Hepatocyte (in vitro differentiated cells): Measurements from ENCODE around the gene CHD2. TPM values are rescaled to one million over a fixed set of nuclear protein-coding genes. Genes with fewer than 3 reads are reported as not detected.

Experiments
- DNase-seq: peaks from one replicate; pipeline ENCODE4 v3.0.0-alpha.2; 2016; ENCODE audit warnings: low spot score
- H2AFZ ChIP-seq: fragments of 200-600 bp; sonication (generic); 2 replicates; pipeline ENCODE4 v1.6.0; 2016; ENCODE audit warnings: antibody characterized with exemption, mild to moderate bottlenecking
- H3K27ac ChIP-seq: fragments of 200-600 bp; sonication (generic); 2 replicates; pipeline ENCODE4 v1.5.1; 2016; ENCODE audit warnings: mild to moderate bottlenecking
- H3K27me3 ChIP-seq: fragments of 200-600 bp; sonication (generic); 2 replicates; pipeline ENCODE4 v1.6.1; 2016
- H3K36me3 ChIP-seq: fragments of 200-600 bp; sonication (generic); replicated peaks from 2 replicates; pipeline ENCODE4 v1.5.1; 2016; ENCODE audit warnings: low read depth; ENCODE audit not compliant: insufficient read depth
- H3K4me1 ChIP-seq: fragments of 200-600 bp; sonication (generic); 2 replicates; pipeline ENCODE4 v1.5.1; 2016; ENCODE audit warnings: mild to moderate bottlenecking, moderate library complexity; ENCODE audit not compliant: insufficient read depth
- H3K4me2 ChIP-seq: fragments of 200-600 bp; sonication (generic); 2 replicates; pipeline ENCODE4 v1.6.0; 2016
- H3K4me3 ChIP-seq: fragments of 200-600 bp; sonication (generic); 2 replicates; pipeline ENCODE4 v1.5.1; 2016; ENCODE audit warnings: mild to moderate bottlenecking
- H3K79me2 ChIP-seq: fragments of 200-600 bp; sonication (generic); 2 replicates; pipeline ENCODE4 v1.6.0; 2017; ENCODE audit warnings: mild to moderate bottlenecking
- H3K9me2 ChIP-seq: fragments of 200-600 bp; sonication (generic); replicated peaks from 2 replicates; pipeline ENCODE4 v1.6.0; 2017; ENCODE audit warnings: mild to moderate bottlenecking; ENCODE audit not compliant: insufficient read depth
- H3K9me3 ChIP-seq: fragments of 200-600 bp; sonication (generic); 2 replicates; pipeline ENCODE4 v1.5.1; 2016; ENCODE audit warnings: low read depth, mild to moderate bottlenecking
- H4K20me1 ChIP-seq: fragments of 200-600 bp; sonication (generic); 2 replicates; pipeline ENCODE4 v1.6.0; 2016; ENCODE audit warnings: mild to moderate bottlenecking; ENCODE audit not compliant: insufficient read depth, poor library complexity, severe bottlenecking
- CTCF ChIP-seq: fragments of 200-600 bp; sonication (generic); IDR thresholded peaks from 2 replicates; pipeline ENCODE4 v1.5.1; 2016; ENCODE audit warnings: antibody characterized with exemption, mild to moderate bottlenecking; ENCODE audit not compliant: poor library complexity
- EZH2 ChIP-seq: fragments of 200-600 bp; sonication (generic); IDR thresholded peaks from 2 replicates; pipeline ENCODE4 v1.6.1; 2016; ENCODE audit warnings: antibody characterized with exemption, mild to moderate bottlenecking, borderline replicate concordance
- EZH2phosphoT487 ChIP-seq: fragments of 200-600 bp; sonication (generic); IDR thresholded peaks from one replicate; pipeline ENCODE4 v1.6.1; 2018; ENCODE audit warnings: antibody characterized with exemption, mild to moderate bottlenecking, low read depth, moderate library complexity; ENCODE audit not compliant: unreplicated experiment, severe bottlenecking
- WGBS: methylation state at CpG from one replicate; pipeline ENCODE4 v1.1.6; 2016; ENCODE audit warnings: low lambda C conversion rate; ENCODE audit errors: missing lambda C conversion rate; 5-methylcytosine and 5-hydroxymethylcytosine counted together
- polyA plus RNA-seq: library from polyadenylated mRNA; unstranded; fragments of >200 nt; fragmentation: Nextera tagmentation; extraction: Ambion mirVana; gene quantifications from 2 replicates; pipeline ENCODE4 v1.2.1, GENCODE V29; 2016
- total RNA-seq: library from RNA; depleted of rRNA; stranded (reverse); fragments of >200 nt; gene quantifications from 2 replicates; pipeline ENCODE4 v1.2.3, GENCODE V29; 2014

The CHD2 gene
- total and polyA plus RNA-seq, 2 experiments from 2014 or later = 49.3 to 133 TPM

GRCh38 chr15:93056836-93057235 is 156.7 kb downstream of the CHD2 start:
- no peaks in the 10 kb centered on the region for H3K36me3 ChIP-seq
- H3K27me3 ChIP-seq = no peaks in the 10 kb centered on the region
- H3K4me1 ChIP-seq = no peaks in the 10 kb centered on the region
- no peak overlapping the region for H2AFZ ChIP-seq
- 89% methylated on average over 7 of the region's 7 CpGs for WGBS
- H3K9me2 ChIP-seq = no peaks in the 10 kb centered on the region
- H3K27ac ChIP-seq = no peak overlapping the region
- no peak overlapping the region for H3K4me2 ChIP-seq
- H3K79me2 ChIP-seq = no peaks in the 10 kb centered on the region
- no peak overlapping the region for H3K4me3 ChIP-seq
- H4K20me1 ChIP-seq = peaks cover 2% of the 10 kb centered on the region
- DNase-seq = no peak
- TF ChIP-seq EZH2 (no peak), EZH2phosphoT487 (no peak), CTCF (no peak)
- no peaks in the 10 kb centered on the region for H3K9me3 ChIP-seq

GRCh38 chr15:93057618-93058017 is 157.5 kb downstream of the CHD2 start:
- Histone ChIP-seq H3K36me3 (no peaks in the 10 kb centered on the region), H3K4me1 (no peaks in the 10 kb centered on the region), H2AFZ (no peak overlapping the region), H3K4me2 (no peak overlapping the region), H3K9me3 (no peaks in the 10 kb centered on the region), H3K9me2 (no peaks in the 10 kb centered on the region), H3K79me2 (no peaks in the 10 kb centered on the region), H4K20me1 (peaks cover 2% of the 10 kb centered on the region), H3K27ac (no peak overlapping the region), H3K4me3 (no peak overlapping the region), H3K27me3 (no peaks in the 10 kb centered on the region)
- WGBS = 91% methylated on average over 8 of the region's 8 CpGs
- TF ChIP-seq EZH2 (no peak), CTCF (no peak), EZH2phosphoT487 (no peak)
- DNase-seq = no peak

- no peaks in the 10 kb centered on the region for H3K4me1 ChIP-seq
- H3K4me2 ChIP-seq = no peak overlapping the region
- H3K9me2 ChIP-seq = no peaks in the 10 kb centered on the region
- H3K36me3 ChIP-seq = no peaks in the 10 kb centered on the region
- H3K4me3 ChIP-seq = no peak overlapping the region
- no peak for DNase-seq
- WGBS = 94% methylated on average over 8 of the region's 8 CpGs
- H3K79me2 ChIP-seq = no peaks in the 10 kb centered on the region
- H3K27ac ChIP-seq = no peak overlapping the region
- H4K20me1 ChIP-seq = peaks cover 2% of the 10 kb centered on the region
- H3K27me3 ChIP-seq = no peaks in the 10 kb centered on the region
- no peaks in the 10 kb centered on the region for H3K9me3 ChIP-seq
- no peak for TF ChIP-seq EZH2
- TF ChIP-seq EZH2phosphoT487 = no peak
- no peak for TF ChIP-seq CTCF
- no peak overlapping the region for H2AFZ ChIP-seq
These were observed 158.0 kb downstream of the CHD2 start for GRCh38 chr15:93058128-93058527.

GRCh38 chr15:93058904-93059427 is 158.8 kb downstream of the CHD2 start:
- no peaks in the 10 kb centered on the region for H3K9me3 ChIP-seq
- no peak for TF ChIP-seq CTCF
- no peak for TF ChIP-seq EZH2phosphoT487
- no peak for TF ChIP-seq EZH2
- H3K27me3 ChIP-seq = no peaks in the 10 kb centered on the region
- no peaks in the 10 kb centered on the region for H3K79me2 ChIP-seq
- no peak for DNase-seq
- 82% methylated on average over 18 of the region's 18 CpGs for WGBS
- H3K27ac ChIP-seq = no peak overlapping the region
- no peaks in the 10 kb centered on the region for H3K4me1 ChIP-seq
- H3K9me2 ChIP-seq = no peaks in the 10 kb centered on the region
- H2AFZ ChIP-seq = no peak overlapping the region
- no peak overlapping the region for H3K4me2 ChIP-seq
- no peak overlapping the region for H3K4me3 ChIP-seq
- peaks cover 2% of the 10 kb centered on the region for H4K20me1 ChIP-seq
- H3K36me3 ChIP-seq = no peaks in the 10 kb centered on the region
